ENCODE data around the gene FBXL7.

Gene FBXL7

GRCh38 chr5:15506146-15506545 lies 6.2 kb downstream of the FBXL7 start:
- no peak for DNase-seq

GRCh38 chr5:15506897-15507296 lies 6.9 kb downstream of the FBXL7 start:
- DNase-seq: no peak

GRCh38 chr5:15510092-15510491 lies 10.1 kb downstream of the FBXL7 start:
- no peak for DNase-seq

GRCh38 chr5:15510831-15511230 lies 10.9 kb downstream of the FBXL7 start:
- no peak for DNase-seq

- no peak for DNase-seq
These were observed 13.5 kb downstream of the FBXL7 start for GRCh38 chr5:15513431-15513830.

- DNase-seq: no peak
These were observed 13.9 kb downstream of the FBXL7 start for GRCh38 chr5:15513911-15514310.

- no peak for DNase-seq
These were observed 15.2 kb downstream of the FBXL7 start for GRCh38 chr5:15515229-15515628.

GRCh38 chr5:15516486-15516885 lies 16.5 kb downstream of the FBXL7 start:
- DNase-seq: no peak

- no peak for DNase-seq
These were observed 18.8 kb downstream of the FBXL7 start for GRCh38 chr5:15518786-15519185.

- no peak for DNase-seq
These were observed 20.9 kb downstream of the FBXL7 start for GRCh38 chr5:15520856-15521255.

GRCh38 chr5:15521381-15522186 lies 21.6 kb downstream of the FBXL7 start:
- DNase-seq: no peak

- no peak for DNase-seq
These were observed 22.2 kb downstream of the FBXL7 start for GRCh38 chr5:15522187-15522520.

- no peak for DNase-seq
These were observed 24.7 kb downstream of the FBXL7 start for GRCh38 chr5:15524712-15525111.

GRCh38 chr5:15525703-15526275 lies 25.8 kb downstream of the FBXL7 start:
- no peak for DNase-seq

GRCh38 chr5:15526413-15526812 lies 26.4 kb downstream of the FBXL7 start:
- no peak for DNase-seq

GRCh38 chr5:15528476-15528875 lies 28.5 kb downstream of the FBXL7 start:
- DNase-seq: no peak

- DNase-seq: no peak
These were observed 29.0 kb downstream of the FBXL7 start for GRCh38 chr5:15529013-15529412.

- no peak for DNase-seq
These were observed 29.8 kb downstream of the FBXL7 start for GRCh38 chr5:15529821-15530220.

- DNase-seq: no peak
These were observed 33.3 kb downstream of the FBXL7 start for GRCh38 chr5:15533129-15533893.

- no peak for DNase-seq
These were observed 36.0 kb downstream of the FBXL7 start for GRCh38 chr5:15535938-15536337.

GRCh38 chr5:15538516-15538915 lies 38.5 kb downstream of the FBXL7 start:
- peak; percentile 81 for DNase-seq

GRCh38 chr5:15539951-15540350 lies 40.0 kb downstream of the FBXL7 start:
- DNase-seq: no peak

- DNase-seq: no peak
These were observed 44.1 kb downstream of the FBXL7 start for GRCh38 chr5:15544039-15544438.

- DNase-seq: no peak
These were observed 45.1 kb downstream of the FBXL7 start for GRCh38 chr5:15545082-15545481.

All from DMS 273 treated with DMSO at 0.1 percent for 48 hours (cell line).